Lung (tissue), 12 donors: Measurements from ENCODE around the gene EOGT. TPM values are rescaled to one million over a fixed set of nuclear protein-coding genes. Genes with fewer than 3 reads are reported as not detected.

Experiments used
- ATAC-seq: fragments of 200-7000 bp; cut with Tn5 transposase; one replicate; pipeline ENCODE4 v1.9.1; 2020; ENCODE audit warnings: moderate number of reproducible peaks; ENCODE audit not compliant: insufficient read depth, low FRiP score
- DNase-seq, 3 donors: peaks; one replicate each; pipeline ENCODE4 v3.0.0-alpha.2; 2013 to 2017
- H3K27ac ChIP-seq, 2 donors: one replicate each; pipeline ENCODE4 v1.5.1; 2013; ENCODE audit warnings: mild to moderate bottlenecking in 2 of 2, moderate library complexity in 2 of 2, control low read depth in 1 of 2, inconsistent platforms in 1 of 2, low read depth in 1 of 2, low read length in 1 of 2
- H3K27me3 ChIP-seq, 3 donors: one replicate each; pipeline ENCODE4 v1.5.1; 2013; ENCODE audit warnings: low read length in 2 of 3; ENCODE audit not compliant: control insufficient read depth in 3 of 3, insufficient read depth in 3 of 3
- H3K36me3 ChIP-seq, 4 donors: one replicate each; pipeline ENCODE4 v1.5.1; 2013; ENCODE audit warnings: low read length in 4 of 4, mild to moderate bottlenecking in 1 of 4, moderate library complexity in 1 of 4; ENCODE audit not compliant: control insufficient read depth in 4 of 4, insufficient read depth in 4 of 4
- H3K4me1 ChIP-seq, 5 donors: one replicate each; pipeline ENCODE4 v1.5.1; 2013; ENCODE audit warnings: low read length in 5 of 5, mild to moderate bottlenecking in 2 of 5, moderate library complexity in 1 of 5; ENCODE audit not compliant: control insufficient read depth in 5 of 5, insufficient read depth in 5 of 5
- H3K4me3 ChIP-seq: one replicate; pipeline ENCODE4 v1.5.1; 2013; ENCODE audit warnings: mild to moderate bottlenecking, control low read depth, moderate library complexity
- H3K9ac ChIP-seq, 2 donors: one replicate each; pipeline ENCODE4 v1.5.1; 2013; ENCODE audit warnings: low read length in 2 of 2, control low read depth in 1 of 2; ENCODE audit not compliant: insufficient read depth in 1 of 2
- H3K9me3 ChIP-seq, 4 donors: one replicate each; pipeline ENCODE4 v1.5.1; 2013; ENCODE audit warnings: low read length in 3 of 4, mild to moderate bottlenecking in 1 of 4, moderate library complexity in 1 of 4; ENCODE audit not compliant: control insufficient read depth in 4 of 4, insufficient read depth in 3 of 4
- CTCF ChIP-seq: IDR thresholded peaks from 2 replicates; pipeline ENCODE4 v1.5.1; 2012; ENCODE audit warnings: mild to moderate bottlenecking; ENCODE audit errors: control extremely low read depth, extremely low read depth
- WGBS, 2 donors: extraction: QIAGEN DNeasy Blood & Tissue Kit; methylation state at CpG; one replicate each; pipeline ENCODE4 v1.1.7; 2013; 5-methylcytosine and 5-hydroxymethylcytosine counted together
- polyA plus RNA-seq, 2 donors: library from polyadenylated mRNA; stranded (reverse); fragments of 200-250 nt; gene quantifications; one replicate each; pipeline ENCODE4 v1.2.1, GENCODE V29; 2013
- total RNA-seq, 2 donors: library from RNA; depleted of rRNA in 1 of 2; stranded (reverse); fragments of >200 nt in 1 of 2; gene quantifications; one replicate each; pipeline ENCODE4 v1.2.1, GENCODE V29; 2014 to 2021
- donor health status: control.
- donor health status: control.
- donor health status: Bipolar disorder and iron deficiency.
- donor health status: healthy.
- donor health status: DM: yes; HTN: yes; CAD: no.

The EOGT gene
- total and polyA plus RNA-seq, 4 donors: 14.3 to 54.7 (median 35.0) TPM

- Histone ChIP-seq H3K9me3 (no peaks in the 10 kb centered on the region), H3K36me3 (peaks cover 18 to 45% (median 34%) of the 10 kb centered on the region in 4 donors), H3K27ac (no peak overlapping the region), H3K4me3 (no peak overlapping the region), H3K9ac (no peak overlapping the region), H3K27me3 (no peaks in the 10 kb centered on the region), H3K4me1 (no peaks in the 10 kb centered on the region)
- ATAC-seq: no peak
- 95 to 96% methylated on average over 2 of the region's 2 CpGs for WGBS, 2 donors
- DNase-seq: no peak
- no peak for TF ChIP-seq CTCF
These were observed 18.7 kb upstream of the EOGT start for GRCh38 chr3:69032142-69032541.

- DNase-seq (no peak), ATAC-seq (no peak)
- H3K36me3 ChIP-seq: peaks cover 18 to 47% (median 35%) of the 10 kb centered on the region in 4 donors
- no peaks in the 10 kb centered on the region for H3K4me1 ChIP-seq
- H3K27me3 ChIP-seq: no peaks in the 10 kb centered on the region
- TF ChIP-seq CTCF: no peak
- no peaks in the 10 kb centered on the region for H3K9me3 ChIP-seq
- 83 to 95% methylated on average over 1 of the region's 1 CpG for WGBS, 2 donors
- no peak overlapping the region for H3K4me3 ChIP-seq
- H3K27ac ChIP-seq: no peak overlapping the region
- no peak overlapping the region for H3K9ac ChIP-seq
These were observed 18.2 kb upstream of the EOGT start for GRCh38 chr3:69031635-69032034.

GRCh38 chr3:69020857-69021256, 7.4 kb upstream of the EOGT start:
- Histone ChIP-seq H3K27ac (no peak overlapping the region), H3K4me1 (no peaks in the 10 kb centered on the region), H3K36me3 (peaks cover 1 to 25% (median 15%) of the 10 kb centered on the region in 4 donors), H3K9me3 (no peaks in the 10 kb centered on the region), H3K27me3 (no peaks in the 10 kb centered on the region), H3K9ac (no peak overlapping the region), H3K4me3 (no peak overlapping the region)
- DNase-seq: no peak
- TF ChIP-seq CTCF: no peak
- 72 to 75% methylated on average over 4 of the region's 4 CpGs for WGBS, 2 donors
- no peak for ATAC-seq

- no peak for ATAC-seq
- Histone ChIP-seq H3K36me3 (peaks cover 1 to 20% (median 12%) of the 10 kb centered on the region in 4 donors), H3K9ac (no peak overlapping the region), H3K4me1 (peaks cover 0 to under 1% (median 0%) of the 10 kb centered on the region in 5 donors), H3K4me3 (no peak overlapping the region), H3K27me3 (no peaks in the 10 kb centered on the region), H3K27ac (no peak overlapping the region), H3K9me3 (no peaks in the 10 kb centered on the region)
- no peak for TF ChIP-seq CTCF
- peak in 1 of 3 donors; percentile 29 for DNase-seq
- WGBS, 2 donors: 48 to 53% methylated on average over 2 of the region's 2 CpGs
These were observed 6.9 kb upstream of the EOGT start for GRCh38 chr3:69020424-69020823.
